GM12878 (cell line): ENCODE measurements around the gene EVC. TPM values are rescaled to one million over a fixed set of nuclear protein-coding genes. Genes with fewer than 3 reads are reported as not detected.

ENCODE experiments used
- ATAC-seq: fragments of 200-7000 bp; cut with Tn5 transposase; 3 replicates; pipeline ENCODE4 v1.9.1; 2020; ENCODE audit warnings: mild to moderate bottlenecking, moderate library complexity
- BruUV-seq: library from RNA; stranded (reverse); fragments of 400-500 nt; replicated peaks from 2 replicates; lab custom pipeline; 2021; lab: Mats Ljungman, UMichigan
- CTCF ChIA-PET: fragments of 300-600 bp; sonication (Branson Sonifier 250); formaldehyde crosslinking; extraction: SDS; loops from one replicate; lab custom pipeline; 2021; ENCODE audit warnings: inconsistent platforms; lab: Yijun Ruan, JAX
- POLR2A ChIA-PET: fragments of 350-600 bp; formaldehyde crosslinking; extraction: SDS; loops from one replicate; lab custom pipeline; 2021; ENCODE audit warnings: inconsistent platforms; lab: Charles Lee
- RAD21 ChIA-PET: fragments of 300-600 bp; sonication (Branson Sonifier 250); formaldehyde crosslinking; loops from one replicate; lab custom pipeline; 2023; ENCODE audit warnings: antibody characterized with exemption; ENCODE audit not compliant: unreplicated experiment; lab: Charles Lee
- SMC1A ChIA-PET: fragments of 300-600 bp; sonication (Branson Sonifier 250); formaldehyde crosslinking; loops from one replicate; lab custom pipeline; 2023; ENCODE audit not compliant: unreplicated experiment, uncharacterized antibody; lab: Charles Lee
- DNase-seq: peaks from one replicate; pipeline ENCODE4 v3.0.0-alpha.2; 2011; ENCODE audit warnings: low read depth, low spot score
- FAIRE-seq: peaks from 3 replicates; lab custom pipeline; 2011; peaks lifted over from hg19 to GRCh38; lab: Jason Lieb, UNC
- H2AFZ ChIP-seq: 2 replicates; pipeline ENCODE4 v1.6.0; 2011; ENCODE audit warnings: low read depth, low read length, control low read depth; ENCODE audit not compliant: control insufficient read depth
- H3K27ac ChIP-seq: 2 replicates; pipeline ENCODE4 v1.5.1; 2011; ENCODE audit warnings: control low read depth; ENCODE audit not compliant: control insufficient read depth, insufficient read depth
- H3K27me3 ChIP-seq, 2 experiments: replicated peaks in 1 of 2; 2 replicates each; pipeline versions ENCODE4 v1.6.0 to v1.6.1; 2011; ENCODE audit warnings: low read length in 1 of 2; ENCODE audit not compliant: control insufficient read depth in 2 of 2, insufficient read depth in 2 of 2
- H3K36me3 ChIP-seq, 2 experiments: 2 replicates each; pipeline ENCODE4 v1.5.1; 2011; ENCODE audit warnings: low read length in 1 of 2; ENCODE audit not compliant: control insufficient read depth in 2 of 2, insufficient read depth in 2 of 2
- H3K4me1 ChIP-seq: 2 replicates; pipeline ENCODE4 v1.6.1; 2011; ENCODE audit warnings: mild to moderate bottlenecking, low read length, moderate library complexity, mixed read lengths; ENCODE audit not compliant: control insufficient read depth, insufficient read depth
- H3K4me2 ChIP-seq: 2 replicates; pipeline ENCODE4 v1.6.0; 2011; ENCODE audit warnings: control low read depth; ENCODE audit not compliant: control insufficient read depth, insufficient read depth
- H3K4me3 ChIP-seq: fragments of 200-600 bp; sonication (generic); 2 replicates; pipeline ENCODE4 v1.5.1; 2016
- H3K79me2 ChIP-seq: 2 replicates; pipeline ENCODE4 v1.6.0; 2011; ENCODE audit warnings: low read length; ENCODE audit not compliant: control insufficient read depth, insufficient read depth
- H3K9ac ChIP-seq: 2 replicates; pipeline ENCODE4 v1.8.0; 2011; ENCODE audit warnings: low read length, control low read depth, mixed read lengths; ENCODE audit not compliant: control insufficient read depth, insufficient read depth
- H3K9me3 ChIP-seq: replicated peaks from 3 replicates; pipeline ENCODE4 v1.5.1; 2011; ENCODE audit warnings: mild to moderate bottlenecking, low read length; ENCODE audit not compliant: control insufficient read depth, insufficient read depth
- H4K20me1 ChIP-seq: 2 replicates; pipeline ENCODE4 v1.6.0; 2011; ENCODE audit not compliant: control insufficient read depth, insufficient read depth
- ASH2L ChIP-seq: fragments of 300-600, 200-600 bp; sonication (generic); IDR thresholded peaks from 2 replicates; pipeline ENCODE4 v1.6.1; 2017; ENCODE audit warnings: low read depth, mild to moderate bottlenecking, borderline replicate concordance
- BHLHE40 ChIP-seq, 2 experiments: fragments of 450-650 bp in 1 of 2; IDR thresholded peaks; 2 replicates each; pipeline ENCODE4 v1.6.1; 2011 to 2017; ENCODE audit warnings: low read depth in 2 of 2, borderline replicate concordance in 1 of 2, improper control_type of control experiment in 1 of 2, low read length in 1 of 2, mild to moderate bottlenecking in 1 of 2
- DPF2 ChIP-seq: fragments of 450-650 bp; IDR thresholded peaks from 2 replicates; pipeline ENCODE4 v1.6.1; 2017; ENCODE audit warnings: mild to moderate bottlenecking
- EZH2 ChIP-seq: IDR thresholded peaks from 2 replicates; pipeline ENCODE4 v1.6.1; 2012; ENCODE audit warnings: low read depth, mild to moderate bottlenecking, control low read depth, inconsistent platforms, low read length, borderline replicate concordance; ENCODE audit not compliant: control insufficient read depth
- GABPA ChIP-seq: IDR thresholded peaks from 2 replicates; pipeline ENCODE4 v1.6.1; 2014; ENCODE audit warnings: antibody characterized with exemption, low read depth, mild to moderate bottlenecking, inconsistent platforms
- HDAC6 ChIP-seq: fragments of 200-600 bp; sonication (generic); IDR thresholded peaks from one replicate; pipeline ENCODE4 v1.8.0; 2017; ENCODE audit warnings: antibody characterized with exemption; ENCODE audit not compliant: unreplicated experiment
- IKZF1 ChIP-seq: fragments of 450-650 bp; conservative IDR thresholded peaks from 2 replicates; pipeline ENCODE4 v1.6.1; 2017; ENCODE audit warnings: antibody characterized with exemption, mild to moderate bottlenecking
- JUNB ChIP-seq: IDR thresholded peaks from 2 replicates; pipeline ENCODE4 v1.6.1; 2016; ENCODE audit warnings: antibody characterized with exemption, mild to moderate bottlenecking
- NBN ChIP-seq: fragments of 450-650 bp; IDR thresholded peaks from 2 replicates; pipeline ENCODE4 v1.6.1; 2016
- NFXL1 ChIP-seq: fragments of 450-650 bp; IDR thresholded peaks from 2 replicates; pipeline ENCODE4 v1.6.1; 2017; ENCODE audit warnings: antibody characterized with exemption, mild to moderate bottlenecking, borderline replicate concordance
- NR2F1 ChIP-seq: fragments of 450-650 bp; conservative IDR thresholded peaks from 2 replicates; pipeline ENCODE4 v1.6.1; 2017; ENCODE audit warnings: mild to moderate bottlenecking
- NRF1 ChIP-seq: conservative IDR thresholded peaks from 2 replicates; pipeline ENCODE4 v1.6.1; 2011; ENCODE audit warnings: mild to moderate bottlenecking, low read depth, low read length, improper control_type of control experiment
- POLR2A ChIP-seq: IDR thresholded peaks from 2 replicates; pipeline ENCODE4 v1.6.1; 2011; ENCODE audit warnings: low read depth, mild to moderate bottlenecking, low read length
- POLR2AphosphoS5 ChIP-seq: IDR thresholded peaks from 2 replicates; pipeline ENCODE4 v1.6.1; 2011; ENCODE audit warnings: mild to moderate bottlenecking, low read length, inconsistent platforms
- RFX5 ChIP-seq: IDR thresholded peaks from 2 replicates; pipeline ENCODE4 v1.6.1; 2011; ENCODE audit warnings: low read depth, low read length, improper control_type of control experiment
- SMAD5 ChIP-seq: IDR thresholded peaks from 2 replicates; pipeline ENCODE4 v1.6.1; 2016; ENCODE audit warnings: antibody characterized with exemption, low read depth
- SREBF2 ChIP-seq: IDR thresholded peaks from 2 replicates; pipeline ENCODE4 v1.6.1; 2012; ENCODE audit warnings: mild to moderate bottlenecking, low read length
- TCF12 ChIP-seq: IDR thresholded peaks from 2 replicates; pipeline ENCODE4 v1.6.1; 2011; ENCODE audit warnings: low read depth, mild to moderate bottlenecking, low read length
- YY1 ChIP-seq: IDR thresholded peaks from 2 replicates; pipeline ENCODE4 v1.6.1; 2011; ENCODE audit warnings: low read depth, mild to moderate bottlenecking, low read length
- ZNF622 ChIP-seq: fragments of 450-650 bp; IDR thresholded peaks from 2 replicates; pipeline ENCODE4 v1.6.1; 2017; ENCODE audit warnings: mild to moderate bottlenecking, inconsistent platforms
- WGBS: methylation state at CpG from one replicate; pipeline ENCODE4 v1.1.6; 2016; ENCODE audit warnings: low lambda C conversion rate; ENCODE audit not compliant: insufficient replicate concordance, insufficient coverage; ENCODE audit errors: missing lambda C conversion rate; 5-methylcytosine and 5-hydroxymethylcytosine counted together
- in situ Hi-C: fragments of 300-500 bp; cut with MboI; formaldehyde crosslinking; loops from 9 replicates; pipeline ENCODE4 v1.14.3; 2018; ENCODE audit warnings: mixed read lengths
- intact Hi-C: fragments of 100-400 bp; cut with micrococcal nuclease; formaldehyde crosslinking; loops from one replicate; pipeline ENCODE4 v1.14.2; 2022; ENCODE audit not compliant: unreplicated experiment
- polyA plus RNA-seq, 11 experiments: library from polyadenylated mRNA; depleted of rRNA in 4 of 11; unstranded in 6 of 11; stranded (reverse) in 5 of 11; fragments of >200 nt; fragmentation: Nextera tagmentation in 4 of 11; fragmentation: Illumina TruSeq in 1 of 11; extraction: Ambion mirVana in 4 of 11; extraction: Trizol in 1 of 11; gene quantifications; 1 replicate in 1 of 11; 2 replicates in 10 of 11; pipeline versions ENCODE4 v1.2.1 to v1.2.3, GENCODE V29; 2011 to 2016; ENCODE audit warnings: inconsistent platforms in 2 of 11, missing spikeins in 2 of 11, low read depth in 1 of 11
- total RNA-seq, 4 experiments: library from RNA; depleted of rRNA in 3 of 4; stranded (reverse); fragments of >200 nt in 3 of 4; fragmentation: Illumina TruSeq in 1 of 4; extraction: Trizol in 1 of 4; gene quantifications; 2 replicates each; pipeline versions ENCODE4 v1.2.1 to v1.2.3, GENCODE V29; 2013 to 2021
- TF ChIP-seq, protein P1 (sequence below): fragments of 450-650 bp; formaldehyde crosslinking; IDR thresholded peaks from 2 replicates; pipeline ENCODE4 v1.4.0; 2022; ENCODE audit warnings: mild to moderate bottlenecking, moderate library complexity
- TF ChIP-seq, protein P2 (sequence below): IDR thresholded peaks from 2 replicates; pipeline ENCODE4 v1.6.1; 2011; ENCODE audit warnings: mild to moderate bottlenecking, low read depth, low read length, moderate library complexity; ENCODE audit not compliant: insufficient replicate concordance

Gene EVC
- total and polyA plus RNA-seq, 10 of the 15 experiments (the other 5 are each of a cell fraction or from before 2014, with no cell fraction given) = 0.87 to 55.9 (median 15.6) TPM

DNA sequence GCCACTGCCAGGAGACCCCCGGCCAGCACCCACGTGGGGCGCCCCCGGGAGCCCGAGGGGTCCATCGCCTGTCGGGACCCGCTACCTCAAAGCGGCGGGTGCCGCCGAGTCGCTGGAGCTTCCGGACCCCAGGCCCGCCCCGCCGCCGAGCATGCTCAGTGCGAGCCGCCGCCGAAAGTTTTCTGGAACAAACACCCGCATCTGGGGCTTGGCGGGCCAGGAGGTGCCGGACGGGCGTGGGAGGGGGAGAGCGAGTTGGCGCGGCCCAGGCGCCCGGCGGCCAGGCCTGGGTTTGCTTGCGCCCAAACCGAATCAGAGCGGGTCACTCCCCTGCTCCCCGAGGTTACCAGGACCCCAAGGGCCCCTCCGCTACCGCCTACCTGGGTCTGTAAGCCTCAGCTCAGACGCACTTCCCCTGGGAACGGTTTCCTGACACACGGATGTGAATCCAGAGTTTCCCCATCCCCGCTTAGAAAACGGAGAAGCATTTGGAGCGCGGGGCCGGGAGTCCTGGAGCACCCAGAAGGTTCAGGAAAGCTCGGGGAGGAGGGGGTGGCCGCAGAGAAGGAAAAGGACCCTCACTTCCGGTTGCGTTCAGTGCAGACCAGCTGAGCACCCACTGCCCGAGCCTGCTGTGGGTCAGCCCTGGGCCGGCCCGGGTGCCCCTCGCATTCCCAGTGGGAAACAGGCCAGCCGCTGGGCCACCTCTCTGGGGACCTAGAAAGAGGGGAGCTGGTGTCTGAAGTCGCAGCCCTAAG is 2.4 kb upstream of the EVC start, which contains the start of gene EVC2:
EVC2 (minus strand) TSS at position 111 of the 758 bp plus-strand sequence; CDS start at position 65, 46 bp downstream.
- Histone ChIP-seq H3K4me2 (peak within 1 kb of the TSS; percentile 54), H3K79me2 (peaks cover 10% of the 10 kb centered on the region), H4K20me1 (no peaks in the 10 kb centered on the region), H3K9ac (peak within 1 kb of the TSS; percentile 61), H3K4me1 (peaks cover 11% of the 10 kb centered on the region), H3K27me3 (no peaks in the 10 kb centered on the region), H3K4me3 (peak within 1 kb of the TSS; percentile 64), H3K36me3 (no peaks in the 10 kb centered on the region), H2AFZ (peak within 1 kb of the TSS; percentile 56), H3K9me3 (no peaks in the 10 kb centered on the region; the same call in 2 of the 3 replicates), H3K27ac (peak within 1 kb of the TSS; percentile 46)
- CTCF ChIA-PET = interaction anchor here (0.7 to 1.7 kb wide), 2 partner anchors 12 to 310 kb away, joined by 3 read pairs; no protein-coding TSS in a partner anchor
- SMC1A ChIA-PET = interaction anchor here (1.0 to 2.7 kb wide), 3 partner anchors 10 to 25 kb away, joined by 3 to 10 read pairs (median 3); no protein-coding TSS in a partner anchor
- POLR2A ChIA-PET = interaction anchor here (0.8 kb wide), 1 partner anchor 13 kb away, joined by 3 read pairs; no protein-coding TSS in a partner anchor
- peak; percentile 40 for ATAC-seq
- DNase-seq = no peak
- RAD21 ChIA-PET = interaction anchor here (0.9 to 1.3 kb wide), 3 partner anchors 10 to 308 kb away, joined by 3 to 5 read pairs (median 3); no protein-coding TSS in a partner anchor
- intact Hi-C loops = no loop called here
- in situ Hi-C loops = no loop called here
- no peak for FAIRE-seq
- BruUV-seq = no TSS peak
- WGBS = 54% methylated on average over 42 of the region's 57 CpGs
- TF ChIP-seq NRF1 (0 out of 2 replicates have a peak, but pooled peaks have one; percentile 18), NR2F1 (0 out of 2 replicates have a peak, but pooled peaks have one; percentile 16), RFX5 (no peak), POLR2A (peak; percentile 65; the same call in 1 of the 2 replicates), HDAC6 (no peak), TCF12 (no peak), BHLHE40 (IDR thresholded peaks at IDR 0.05; ENCODE audit: borderline replicate concordance in 1 of 2, low read depth in 2 of 2, low read length in 1 of 2) (peak in 1 of 2 experiments; percentile 10; a peak in 1 of 4 replicates), ASH2L (no peak), NFXL1 (no peak), EZH2 (no peak), YY1 (no peak), POLR2AphosphoS5 (no peak), DPF2 (0 out of 2 replicates have a peak, but pooled peaks have one; percentile 19), NBN (no peak), GABPA (no peak), SREBF2 (no peak), JUNB (no peak), SMAD5 (0 out of 2 replicates have a peak, but pooled peaks have one; percentile 21), ZNF622 (no peak), IKZF1 (0 out of 2 replicates have a peak, but pooled peaks have one; percentile 20)
- TF ChIP-seq, protein P1, sequence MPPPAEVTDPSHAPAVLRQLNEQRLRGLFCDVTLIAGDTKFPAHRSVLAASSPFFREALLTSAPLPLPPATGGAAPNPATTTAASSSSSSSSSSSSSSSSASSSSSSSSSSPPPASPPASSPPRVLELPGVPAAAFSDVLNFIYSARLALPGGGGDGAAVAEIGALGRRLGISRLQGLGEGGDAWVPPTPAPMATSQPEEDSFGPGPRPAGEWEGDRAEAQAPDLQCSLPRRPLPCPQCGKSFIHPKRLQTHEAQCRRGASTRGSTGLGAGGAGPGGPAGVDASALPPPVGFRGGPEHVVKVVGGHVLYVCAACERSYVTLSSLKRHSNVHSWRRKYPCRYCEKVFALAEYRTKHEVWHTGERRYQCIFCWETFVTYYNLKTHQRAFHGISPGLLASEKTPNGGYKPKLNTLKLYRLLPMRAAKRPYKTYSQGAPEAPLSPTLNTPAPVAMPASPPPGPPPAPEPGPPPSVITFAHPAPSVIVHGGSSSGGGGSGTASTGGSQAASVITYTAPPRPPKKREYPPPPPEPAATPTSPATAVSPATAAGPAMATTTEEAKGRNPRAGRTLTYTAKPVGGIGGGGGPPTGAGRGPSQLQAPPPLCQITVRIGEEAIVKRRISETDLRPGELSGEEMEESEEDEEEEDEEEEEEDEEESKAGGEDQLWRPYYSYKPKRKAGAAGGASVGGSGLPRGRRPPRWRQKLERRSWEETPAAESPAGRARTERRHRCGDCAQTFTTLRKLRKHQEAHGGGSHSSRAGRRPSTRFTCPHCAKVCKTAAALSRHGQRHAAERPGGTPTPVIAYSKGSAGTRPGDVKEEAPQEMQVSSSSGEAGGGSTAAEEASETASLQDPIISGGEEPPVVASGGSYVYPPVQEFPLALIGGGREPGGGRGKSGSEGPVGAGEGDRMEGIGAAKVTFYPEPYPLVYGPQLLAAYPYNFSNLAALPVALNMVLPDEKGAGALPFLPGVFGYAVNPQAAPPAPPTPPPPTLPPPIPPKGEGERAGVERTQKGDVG = no peak
- TF ChIP-seq, protein P2, sequence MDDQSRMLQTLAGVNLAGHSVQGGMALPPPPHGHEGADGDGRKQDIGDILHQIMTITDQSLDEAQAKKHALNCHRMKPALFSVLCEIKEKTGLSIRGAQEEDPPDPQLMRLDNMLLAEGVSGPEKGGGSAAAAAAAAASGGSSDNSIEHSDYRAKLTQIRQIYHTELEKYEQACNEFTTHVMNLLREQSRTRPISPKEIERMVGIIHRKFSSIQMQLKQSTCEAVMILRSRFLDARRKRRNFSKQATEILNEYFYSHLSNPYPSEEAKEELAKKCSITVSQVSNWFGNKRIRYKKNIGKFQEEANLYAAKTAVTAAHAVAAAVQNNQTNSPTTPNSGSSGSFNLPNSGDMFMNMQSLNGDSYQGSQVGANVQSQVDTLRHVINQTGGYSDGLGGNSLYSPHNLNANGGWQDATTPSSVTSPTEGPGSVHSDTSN = no peak
